Measurements from ENCODE around the gene OR1J2.

OR1J2 gene

GRCh38 chr9:122546196-122546595 lies 35.6 kb downstream of the OR1J2 start:
- no peak for TF ChIP-seq CTCF (IDR thresholded peaks at IDR 0.05; ENCODE audit: control insufficient read depth, insufficient read depth, low read depth, low read length, missing control alignments)
- no peak overlapping the region for H3K4me3 ChIP-seq (ENCODE audit: control insufficient read depth, low read depth, low read length)
- no peak for DNase-seq (ENCODE audit: low read depth)

GRCh38 chr9:122551371-122551770 lies 40.8 kb downstream of the OR1J2 start:
- no peak overlapping the region for H3K4me3 ChIP-seq (ENCODE audit: control insufficient read depth, low read depth, low read length)
- no peak for DNase-seq (ENCODE audit: low read depth)
- TF ChIP-seq CTCF (IDR thresholded peaks at IDR 0.05; ENCODE audit: control insufficient read depth, insufficient read depth, low read depth, low read length, missing control alignments), result no peak

- TF ChIP-seq CTCF (IDR thresholded peaks at IDR 0.05; ENCODE audit: control insufficient read depth, insufficient read depth, low read depth, low read length, missing control alignments), result no peak
- no peak for DNase-seq (ENCODE audit: low read depth)
- H3K4me3 ChIP-seq (ENCODE audit: control insufficient read depth, low read depth, low read length), result no peak within 1 kb of the TSS
Measured at GRCh38 chr9:122552812-122553211, 42.2 kb downstream of the OR1J2 start, which contains the start of gene OR1N2. OR1N2 (plus strand) TSS chr9:122553112; CDS start chr9:122553212, 100 bp downstream.
